Central memory CD8-positive, alpha-beta T cell (primary cell): ENCODE results near the gene ME3.
A peak's percentile ranks its signal among the peaks of the same experiment; 100 is the strongest.
"Not testable (repeated sequence)": the region's sequence is repeated elsewhere in the genome, so short reads cannot be mapped to it uniquely, and the experiment has no call there.

Source experiments
- ATAC-seq: fragments of 150-1000 bp; cut with Tn5 transposase; replicated peaks from 2 replicates; pipeline ENCODE4 v1.10.0; 2022; ENCODE audit warnings: mild to moderate bottlenecking, moderate FRiP score, moderate number of reproducible peaks; ENCODE audit not compliant: poor library complexity, severe bottlenecking; ENCODE audit errors: extremely low read depth
- DNase-seq, 2 donors: peaks; one replicate each; pipeline ENCODE4 v3.0.0; 2021; ENCODE audit warnings: low spot score in 2 of 2
- H3K27ac Mint-ChIP-seq: one replicate; pipeline ENCODE4 v1.8.0; 2022; ENCODE audit warnings: low read depth, mild to moderate bottlenecking, moderate library complexity, mixed read lengths
- H3K27me3 Mint-ChIP-seq: one replicate; pipeline ENCODE4 v1.8.0; 2022; ENCODE audit warnings: mixed read lengths
- H3K36me3 Mint-ChIP-seq: one replicate; pipeline ENCODE4 v1.8.0; 2022; ENCODE audit warnings: mild to moderate bottlenecking, moderate library complexity, mixed read lengths; ENCODE audit not compliant: insufficient read depth
- H3K4me1 Mint-ChIP-seq: one replicate; pipeline ENCODE4 v1.8.0; 2022; ENCODE audit warnings: mixed read lengths
- H3K4me3 Mint-ChIP-seq: one replicate; pipeline ENCODE4 v1.8.0; 2022; ENCODE audit warnings: mild to moderate bottlenecking, moderate library complexity, mixed read lengths
- H3K9me3 Mint-ChIP-seq: one replicate; pipeline ENCODE4 v1.8.0; 2022; ENCODE audit warnings: mixed read lengths

ME3 gene

DNA sequence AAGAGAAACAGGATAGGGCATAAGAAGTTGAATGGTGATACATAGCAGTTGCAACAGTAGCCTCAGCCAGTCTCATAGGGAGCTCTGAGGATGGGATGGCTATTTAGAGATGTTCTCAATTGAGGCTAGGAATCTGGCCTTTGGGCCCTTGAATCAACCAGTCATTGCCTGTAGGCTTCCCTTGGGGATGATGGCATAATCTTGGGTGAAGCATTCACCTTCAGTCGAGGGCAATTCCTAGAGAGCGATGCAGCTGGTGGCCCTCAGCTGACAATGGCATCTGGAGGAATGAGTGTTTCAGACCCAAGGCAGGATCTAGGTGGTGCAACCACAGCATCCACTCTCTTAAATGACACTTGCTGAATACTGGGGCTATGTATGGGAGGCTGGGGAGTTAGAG, 236.7 kb downstream of the ME3 start:
- Mint-ChIP-seq H3K27ac (no peak overlapping the region), H3K9me3 (no peaks in the 10 kb centered on the region), H3K4me1 (no peaks in the 10 kb centered on the region)

DNA sequence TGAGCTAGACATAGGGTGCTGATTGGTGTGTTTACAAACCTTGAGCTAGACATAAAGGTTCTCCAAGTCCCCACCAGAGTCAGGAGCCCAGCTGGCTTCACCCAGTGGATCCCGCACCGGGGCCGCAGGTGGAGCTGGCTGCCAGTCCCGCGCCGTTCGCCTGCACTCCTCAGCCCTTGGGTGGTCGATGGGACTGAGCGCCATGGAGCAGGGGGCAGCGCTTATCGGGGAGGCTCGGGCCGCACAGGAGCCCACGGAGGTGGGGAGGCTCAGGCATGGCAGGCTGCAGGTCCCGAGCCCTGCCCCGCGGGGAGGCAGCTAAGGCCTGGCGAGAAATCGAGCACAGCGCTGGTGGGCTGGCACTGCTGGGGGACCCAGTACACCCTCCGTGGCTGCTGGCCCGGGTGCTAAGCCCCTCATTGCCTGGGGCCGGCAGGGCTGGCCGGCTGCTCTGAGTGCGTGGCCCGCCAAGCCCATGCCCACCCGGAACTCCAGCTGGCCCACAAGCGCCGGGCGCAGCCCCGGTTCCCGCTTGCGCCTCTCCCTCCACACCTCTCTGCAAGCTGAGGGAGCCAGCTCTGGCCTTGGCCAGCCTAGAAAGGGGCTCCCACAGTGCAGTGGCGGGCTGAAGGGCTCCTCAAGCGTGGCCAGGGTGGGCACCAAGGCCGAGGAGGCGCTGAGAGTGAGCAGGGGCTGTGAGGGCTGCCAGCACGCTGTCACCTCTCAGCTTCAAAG, 238.9 kb downstream of the ME3 start:
- H3K4me3 Mint-ChIP-seq, H3K27me3 Mint-ChIP-seq, DNase-seq, H3K36me3 Mint-ChIP-seq, H3K27ac Mint-ChIP-seq, H3K9me3 Mint-ChIP-seq, ATAC-seq, H3K4me1 Mint-ChIP-seq: not testable (repeated sequence)

More for the DNA sequence above, 236.7 kb downstream of the ME3 start:
- no peaks in the 10 kb centered on the region for H3K27me3 Mint-ChIP-seq
- H3K36me3 Mint-ChIP-seq = peaks cover 4% of the 10 kb centered on the region
- no peak for ATAC-seq
- H3K4me3 Mint-ChIP-seq = no peak overlapping the region
- DNase-seq = no peak

DNA sequence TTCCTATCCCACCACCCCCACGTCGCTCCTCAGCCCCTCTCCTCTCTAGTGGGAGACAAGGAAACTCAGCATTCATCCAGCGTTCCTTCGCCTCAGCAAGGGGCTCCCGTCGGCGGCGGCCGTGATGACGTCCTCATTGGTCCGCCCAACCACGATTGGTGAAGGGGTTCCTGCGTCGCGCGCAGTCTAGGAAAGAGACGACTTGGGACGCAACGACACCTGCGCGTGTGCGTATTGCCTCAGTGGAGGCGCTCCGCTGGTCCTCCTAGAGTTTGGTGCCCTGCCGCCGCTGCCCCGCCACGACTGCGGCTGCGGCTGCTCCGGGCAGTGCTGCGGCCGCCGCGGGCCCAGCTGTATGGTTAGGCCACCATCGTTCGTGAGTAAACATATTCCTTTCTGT, 241.2 kb downstream of the ME3 start:
- Mint-ChIP-seq H3K4me1 (no peaks in the 10 kb centered on the region), H3K36me3 (peaks cover 4% of the 10 kb centered on the region), H3K9me3 (no peaks in the 10 kb centered on the region), H3K27ac (no peak overlapping the region), H3K27me3 (no peaks in the 10 kb centered on the region), H3K4me3 (peak overlapping the region; percentile 14)
- no peak for ATAC-seq
- DNase-seq = no peak

DNA sequence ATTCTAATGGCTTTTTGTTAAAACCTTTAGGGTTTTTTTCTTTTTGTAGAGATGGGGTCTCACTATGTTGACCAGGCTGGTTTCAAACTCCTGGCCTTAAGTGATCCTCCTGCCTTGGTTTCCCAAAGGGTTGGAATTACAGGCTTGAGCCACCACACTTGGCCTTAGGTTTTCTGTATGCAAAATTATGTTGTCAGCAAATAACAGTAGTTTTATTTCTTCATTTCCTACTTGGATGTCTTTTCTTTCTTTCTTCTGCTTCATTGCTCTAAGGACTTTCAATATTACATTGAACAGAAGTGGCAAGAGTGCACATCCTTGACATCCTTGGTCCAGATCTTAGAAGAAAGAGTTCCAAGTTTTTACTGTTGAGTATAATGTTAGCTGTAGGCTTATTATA, 245.0 kb downstream of the ME3 start:
- Mint-ChIP-seq H3K4me3 (no peak overlapping the region), H3K4me1 (no peaks in the 10 kb centered on the region), H3K36me3 (peaks cover 2% of the 10 kb centered on the region), H3K27ac (no peak overlapping the region), H3K27me3 (no peaks in the 10 kb centered on the region), H3K9me3 (no peaks in the 10 kb centered on the region)
- no peak for ATAC-seq
- DNase-seq = no peak

DNA sequence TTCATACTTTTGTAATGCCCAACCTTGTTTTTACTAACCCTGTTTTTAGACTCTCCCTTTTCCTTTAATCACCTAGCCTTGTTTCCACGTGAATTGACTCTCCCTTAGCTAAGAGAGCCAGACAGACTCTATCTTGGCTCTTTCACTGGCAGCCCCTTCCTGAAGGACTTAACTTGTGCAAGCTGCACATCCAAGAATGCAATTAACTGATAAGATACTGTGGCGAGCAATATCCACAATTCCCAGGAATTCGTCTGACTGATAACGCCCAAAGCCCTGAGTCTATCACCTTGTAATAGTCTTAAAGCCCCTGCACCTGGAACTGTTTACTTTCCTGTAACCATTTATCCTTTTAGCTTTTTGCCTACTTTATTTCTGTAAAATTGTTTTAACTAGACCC, 248.9 kb downstream of the ME3 start:
- H3K27ac Mint-ChIP-seq, H3K9me3 Mint-ChIP-seq, H3K36me3 Mint-ChIP-seq, H3K27me3 Mint-ChIP-seq, ATAC-seq, H3K4me3 Mint-ChIP-seq, DNase-seq, H3K4me1 Mint-ChIP-seq: not testable (repeated sequence)

DNA sequence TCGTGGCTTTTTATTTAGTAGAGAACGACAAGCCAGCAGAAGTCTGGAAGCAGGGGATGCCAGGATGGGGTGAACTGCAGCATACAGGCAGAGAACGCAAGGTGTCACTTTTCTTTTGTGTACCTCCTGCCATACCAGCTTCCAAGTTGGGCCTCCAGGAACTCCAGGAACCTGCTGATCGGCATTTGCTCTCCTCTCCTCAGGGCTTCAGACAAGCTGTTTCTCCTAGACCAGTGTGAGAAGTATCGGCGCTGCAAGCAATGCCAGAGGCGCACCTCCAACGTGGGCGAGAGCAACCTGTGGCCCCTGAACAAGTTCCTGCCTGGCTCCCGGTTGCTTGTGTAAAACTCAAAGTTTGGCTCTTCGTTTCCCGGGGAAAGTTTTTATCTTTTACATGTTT, 250.0 kb downstream of the ME3 start:
- Mint-ChIP-seq H3K4me1 (no peaks in the 10 kb centered on the region), H3K27ac (no peak overlapping the region), H3K27me3 (no peaks in the 10 kb centered on the region), H3K9me3 (no peaks in the 10 kb centered on the region), H3K36me3 (no peaks in the 10 kb centered on the region), H3K4me3 (no peak overlapping the region)
- ATAC-seq = no peak
- DNase-seq = no peak

DNA sequence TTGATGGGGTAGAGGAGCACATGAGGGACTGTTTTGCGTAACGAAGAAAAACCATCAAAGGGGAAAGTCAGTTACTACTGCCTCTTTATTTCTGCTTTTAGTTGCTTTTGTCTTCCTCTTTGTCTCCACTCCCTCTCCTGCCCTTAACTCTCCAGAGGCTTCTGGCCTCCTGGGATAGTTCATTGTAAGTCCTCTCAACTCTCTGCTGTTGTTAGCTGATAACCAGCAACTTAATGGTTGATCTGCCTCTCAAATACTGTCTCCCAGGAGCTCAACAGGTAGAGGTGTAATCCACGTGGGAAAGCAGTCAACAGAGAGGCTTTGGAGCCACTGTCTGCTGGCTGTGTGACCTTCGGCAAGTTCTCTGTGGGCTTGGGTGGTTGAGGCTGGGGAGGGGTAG, 250.5 kb downstream of the ME3 start:
- Mint-ChIP-seq H3K27ac (no peak overlapping the region), H3K27me3 (no peaks in the 10 kb centered on the region), H3K36me3 (no peaks in the 10 kb centered on the region), H3K4me3 (no peak overlapping the region), H3K9me3 (no peaks in the 10 kb centered on the region), H3K4me1 (no peaks in the 10 kb centered on the region)
- DNase-seq (no peak), ATAC-seq (no peak)

DNA sequence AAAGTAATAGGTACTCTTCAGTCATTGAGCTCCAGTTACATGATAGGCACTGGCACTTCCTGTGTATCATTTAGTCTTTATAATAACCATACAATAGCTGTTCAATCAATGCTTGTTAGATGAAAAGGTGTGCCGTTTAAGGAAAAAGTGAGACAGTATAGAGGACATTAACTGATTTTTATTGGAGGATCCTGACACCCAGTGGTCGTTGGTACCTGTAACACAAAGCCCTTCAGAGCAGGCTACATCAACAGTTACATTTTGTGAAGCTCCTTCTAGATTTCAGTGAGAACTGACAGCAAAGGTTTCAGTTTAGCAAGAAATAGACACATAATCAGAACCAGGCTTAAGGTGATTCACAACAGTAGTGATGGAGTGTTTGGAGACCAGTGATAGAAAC, 253.5 kb downstream of the ME3 start:
- Mint-ChIP-seq H3K4me1 (no peaks in the 10 kb centered on the region), H3K27me3 (no peaks in the 10 kb centered on the region), H3K36me3 (no peaks in the 10 kb centered on the region), H3K27ac (no peak overlapping the region), H3K9me3 (no peaks in the 10 kb centered on the region), H3K4me3 (no peak overlapping the region)
- no peak for ATAC-seq
- DNase-seq = no peak

DNA sequence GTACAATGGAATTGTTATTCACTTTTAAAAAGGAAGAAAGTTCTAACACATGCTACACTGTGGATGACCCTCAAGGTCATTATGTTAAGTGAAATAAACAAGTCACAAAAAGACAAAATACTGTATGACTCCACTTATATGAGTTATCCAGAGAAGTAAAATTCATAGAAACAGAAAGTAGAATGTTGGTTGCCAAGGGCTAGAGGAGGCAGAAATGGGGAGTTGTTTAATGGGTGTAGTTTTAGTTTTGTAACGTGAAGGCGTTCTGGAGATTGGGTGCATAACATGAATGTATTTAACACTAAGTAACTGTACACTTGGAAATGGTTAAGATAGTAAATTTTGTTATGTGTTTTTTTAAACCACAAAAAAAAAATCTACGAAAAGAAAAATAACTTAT, 253.9 kb downstream of the ME3 start:
- DNase-seq (no peak), ATAC-seq (no peak)
- Mint-ChIP-seq H3K36me3 (no peaks in the 10 kb centered on the region), H3K4me1 (no peaks in the 10 kb centered on the region), H3K4me3 (no peak overlapping the region), H3K27ac (no peak overlapping the region), H3K9me3 (no peaks in the 10 kb centered on the region), H3K27me3 (no peaks in the 10 kb centered on the region)

DNA sequence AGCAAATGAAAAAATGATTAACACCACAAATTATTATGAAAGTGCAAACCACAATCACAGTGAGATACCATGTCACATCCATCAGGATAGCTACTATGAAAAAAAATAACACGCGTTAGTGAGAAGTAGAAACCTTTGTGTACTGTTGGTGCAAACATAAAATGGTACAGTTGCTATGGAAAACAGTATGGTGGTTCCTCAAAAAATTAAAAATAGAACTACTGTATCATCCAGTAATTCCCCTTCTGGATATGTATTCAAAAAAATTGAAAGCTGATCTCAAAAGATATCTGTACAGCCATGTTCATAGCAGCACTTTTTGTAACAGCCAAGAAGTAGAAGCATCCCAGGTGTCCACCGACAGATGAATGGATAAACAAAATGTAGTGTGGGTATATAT, 254.3 kb downstream of the ME3 start:
- Mint-ChIP-seq H3K36me3 (no peaks in the 10 kb centered on the region), H3K4me1 (no peaks in the 10 kb centered on the region), H3K27ac (no peak overlapping the region), H3K9me3 (no peaks in the 10 kb centered on the region), H3K27me3 (no peaks in the 10 kb centered on the region), H3K4me3 (no peak overlapping the region)
- no peak for ATAC-seq
- DNase-seq = no peak

DNA sequence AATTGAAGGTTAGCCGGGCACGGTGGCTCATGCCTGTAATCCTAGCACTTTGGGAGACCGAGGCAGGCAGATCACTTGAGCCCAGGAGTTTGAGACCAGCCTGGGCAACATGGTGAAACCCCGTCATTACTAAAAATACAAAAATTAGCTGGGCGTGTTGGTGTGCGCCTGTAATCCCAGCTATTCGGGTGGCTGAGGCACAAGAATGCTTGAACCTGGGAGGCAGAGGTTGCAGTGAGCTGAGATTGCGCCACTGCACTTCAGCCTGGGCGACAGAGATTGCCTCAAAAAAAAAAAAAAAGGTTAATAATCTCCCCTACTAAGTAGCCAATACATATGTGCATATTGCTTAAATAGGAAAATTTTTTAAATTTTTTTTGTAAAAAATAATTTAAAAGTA, 255.5 kb downstream of the ME3 start:
- not testable (repeated sequence) for H3K27ac Mint-ChIP-seq, H3K4me3 Mint-ChIP-seq, H3K27me3 Mint-ChIP-seq, H3K4me1 Mint-ChIP-seq, ATAC-seq, H3K9me3 Mint-ChIP-seq, DNase-seq, H3K36me3 Mint-ChIP-seq

DNA sequence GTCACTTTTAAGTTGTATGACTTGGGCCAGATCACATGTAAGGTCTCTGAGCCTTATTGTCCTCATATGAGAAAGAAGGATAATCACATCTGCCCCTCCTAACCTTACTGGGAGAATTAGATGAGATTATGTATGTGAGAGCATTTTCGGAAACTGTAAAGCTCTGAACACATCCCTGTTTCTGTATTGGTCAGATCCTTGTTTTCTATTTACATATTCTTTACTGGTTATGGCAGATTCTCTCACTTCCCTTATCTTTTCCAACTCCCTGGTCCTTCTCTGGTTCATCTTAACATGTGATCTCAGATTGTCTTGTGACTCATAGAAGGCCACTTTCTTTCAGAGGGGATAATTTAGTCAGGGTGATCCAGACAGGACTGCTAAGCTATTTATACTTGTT, 255.9 kb downstream of the ME3 start:
- DNase-seq = no peak
- no peaks in the 10 kb centered on the region for H3K27me3 Mint-ChIP-seq
- H3K9me3 Mint-ChIP-seq = no peaks in the 10 kb centered on the region
- H3K27ac Mint-ChIP-seq = no peak overlapping the region
- H3K4me1 Mint-ChIP-seq = no peaks in the 10 kb centered on the region
- no peaks in the 10 kb centered on the region for H3K36me3 Mint-ChIP-seq
- no peak for ATAC-seq
- H3K4me3 Mint-ChIP-seq = no peak overlapping the region

DNA sequence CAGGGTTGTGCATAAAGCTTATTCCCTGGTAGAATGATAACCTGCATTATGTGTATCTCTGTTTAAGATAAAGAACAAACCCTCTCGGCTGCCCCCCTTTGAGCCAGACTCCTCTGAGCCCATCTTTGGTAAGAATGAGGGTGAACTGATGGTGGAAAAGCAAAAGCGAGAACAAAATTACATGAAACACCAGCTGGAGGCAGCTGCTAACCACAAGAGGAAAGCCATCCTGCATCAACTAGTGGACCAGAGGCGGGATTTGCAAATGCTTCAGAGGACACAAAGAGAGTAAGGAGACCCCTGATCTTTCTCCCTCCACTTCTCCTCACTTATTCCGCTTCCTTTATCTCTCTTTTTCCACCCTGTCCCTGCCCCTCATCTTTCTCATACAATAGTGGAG, 257.4 kb downstream of the ME3 start:
- ATAC-seq (no peak), DNase-seq (no peak)
- no peaks in the 10 kb centered on the region for H3K36me3 Mint-ChIP-seq
- no peaks in the 10 kb centered on the region for H3K9me3 Mint-ChIP-seq
- H3K27ac Mint-ChIP-seq = no peak overlapping the region
- H3K4me3 Mint-ChIP-seq = no peak overlapping the region
- H3K27me3 Mint-ChIP-seq = no peaks in the 10 kb centered on the region
- no peaks in the 10 kb centered on the region for H3K4me1 Mint-ChIP-seq

DNA sequence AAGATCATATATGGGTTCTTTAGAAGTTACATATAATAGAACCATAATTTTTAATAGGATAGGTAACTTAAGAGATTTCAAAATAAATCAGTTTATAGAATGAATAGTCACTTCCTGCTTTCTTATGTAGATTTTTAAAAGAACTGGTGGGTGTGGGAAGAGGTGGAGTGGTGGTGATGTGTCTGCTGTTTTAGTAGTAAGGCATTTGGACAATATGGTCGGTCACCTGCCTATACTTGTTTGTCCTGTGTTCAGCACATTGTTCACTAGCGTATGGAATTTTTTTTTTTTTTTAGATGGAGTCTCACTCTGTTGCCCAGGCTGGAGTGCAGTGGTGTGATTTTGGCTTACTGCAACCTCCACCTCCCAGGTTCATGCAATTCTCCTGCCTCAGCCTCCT, 258.4 kb downstream of the ME3 start:
- Mint-ChIP-seq H3K9me3 (no peaks in the 10 kb centered on the region), H3K4me1 (no peaks in the 10 kb centered on the region), H3K36me3 (no peaks in the 10 kb centered on the region), H3K27me3 (no peaks in the 10 kb centered on the region), H3K4me3 (no peak overlapping the region), H3K27ac (no peak overlapping the region)
- DNase-seq = no peak
- no peak for ATAC-seq
